OCI-LY1 (cell line): ENCODE results near the gene ZFHX3.

Experiments
- H2AFZ ChIP-seq: fragments of 200-600 bp; sonication (generic), shearing (Covaris generic); 2 replicates; pipeline ENCODE4 v1.6.0; 2014; ENCODE audit warnings: antibody characterized with exemption, mild to moderate bottlenecking, low read length
- H3F3A ChIP-seq: fragments of 200-600 bp; sonication (generic), shearing (Covaris generic); 2 replicates; pipeline ENCODE4 v1.6.0; 2014; ENCODE audit warnings: mild to moderate bottlenecking, antibody characterized with exemption, low read length, moderate library complexity; ENCODE audit not compliant: insufficient read depth
- H3K27ac ChIP-seq: fragments of 200-600 bp; sonication (generic); 2 replicates; pipeline ENCODE4 v1.5.1; 2014; ENCODE audit warnings: low read length, mixed run types, mild to moderate bottlenecking, low read depth; ENCODE audit not compliant: poor library complexity, severe bottlenecking
- H3K27me3 ChIP-seq: fragments of 200-600 bp; sonication (generic); 2 replicates; pipeline ENCODE4 v1.6.0; 2014; ENCODE audit warnings: antibody characterized with exemption, mild to moderate bottlenecking, low read length, moderate library complexity; ENCODE audit not compliant: insufficient read depth
- H3K36me3 ChIP-seq: fragments of 200-600 bp; sonication (generic); 2 replicates; pipeline ENCODE4 v1.6.1; 2014; ENCODE audit warnings: mild to moderate bottlenecking, antibody characterized with exemption, low read length, moderate library complexity, mixed read lengths; ENCODE audit not compliant: insufficient read depth
- H3K4me1 ChIP-seq: fragments of 200-600 bp; sonication (generic); 2 replicates; pipeline ENCODE4 v1.5.1; 2014; ENCODE audit warnings: mild to moderate bottlenecking, low read length, moderate library complexity; ENCODE audit not compliant: insufficient read depth, severe bottlenecking
- H3K4me2 ChIP-seq: fragments of 200-600 bp; sonication (generic), shearing (Covaris generic); 2 replicates; pipeline ENCODE4 v1.6.1; 2014; ENCODE audit warnings: low read length
- H3K4me3 ChIP-seq: fragments of 200-600 bp; sonication (generic); 2 replicates; pipeline ENCODE4 v1.5.1; 2014; ENCODE audit warnings: low read length, low read depth, mild to moderate bottlenecking, mixed read lengths; ENCODE audit not compliant: poor library complexity, severe bottlenecking
- H3K79me2 ChIP-seq: fragments of 200-600 bp; shearing (Covaris generic); 2 replicates; pipeline ENCODE4 v1.6.1; 2016; ENCODE audit warnings: mixed run types, low read length, mixed read lengths; ENCODE audit not compliant: insufficient read depth
- H3K9ac ChIP-seq: fragments of 200-600 bp; sonication (generic), shearing (Covaris generic); 2 replicates; pipeline ENCODE4 v1.6.1; 2014; ENCODE audit warnings: mild to moderate bottlenecking, low read length, mixed read lengths
- H3K9me2 ChIP-seq: fragments of 200-600 bp; sonication (generic), shearing (Covaris generic); 2 replicates; pipeline ENCODE4 v1.6.1; 2014; ENCODE audit warnings: low read depth, mild to moderate bottlenecking, low read length, mixed read lengths
- H3K9me3 ChIP-seq: fragments of 200-600 bp; shearing (Covaris generic); 2 replicates; pipeline ENCODE4 v1.6.1; 2014; ENCODE audit warnings: low read length, mixed read lengths
- H4K20me1 ChIP-seq: fragments of 200-600 bp; sonication (generic), shearing (Covaris generic); 2 replicates; pipeline ENCODE4 v1.6.0; 2016; ENCODE audit warnings: mild to moderate bottlenecking, low read length; ENCODE audit not compliant: insufficient read depth
- EZH2 ChIP-seq: fragments of 200-600 bp; sonication (generic), shearing (Covaris generic); IDR thresholded peaks from 2 replicates; pipeline ENCODE4 v1.8.0; 2017; ENCODE audit warnings: borderline replicate concordance, mixed run types, mild to moderate bottlenecking, antibody characterized with exemption, low read length, moderate library complexity, mixed read lengths
- TF ChIP-seq, protein P1 (sequence below): fragments of 200-600 bp; sonication (generic), shearing (Covaris generic); IDR thresholded peaks from 2 replicates; pipeline ENCODE4 v1.5.1; 2017; ENCODE audit warnings: mild to moderate bottlenecking, antibody characterized with exemption, low read length, moderate library complexity, mixed read lengths

The ZFHX3 gene

DNA sequence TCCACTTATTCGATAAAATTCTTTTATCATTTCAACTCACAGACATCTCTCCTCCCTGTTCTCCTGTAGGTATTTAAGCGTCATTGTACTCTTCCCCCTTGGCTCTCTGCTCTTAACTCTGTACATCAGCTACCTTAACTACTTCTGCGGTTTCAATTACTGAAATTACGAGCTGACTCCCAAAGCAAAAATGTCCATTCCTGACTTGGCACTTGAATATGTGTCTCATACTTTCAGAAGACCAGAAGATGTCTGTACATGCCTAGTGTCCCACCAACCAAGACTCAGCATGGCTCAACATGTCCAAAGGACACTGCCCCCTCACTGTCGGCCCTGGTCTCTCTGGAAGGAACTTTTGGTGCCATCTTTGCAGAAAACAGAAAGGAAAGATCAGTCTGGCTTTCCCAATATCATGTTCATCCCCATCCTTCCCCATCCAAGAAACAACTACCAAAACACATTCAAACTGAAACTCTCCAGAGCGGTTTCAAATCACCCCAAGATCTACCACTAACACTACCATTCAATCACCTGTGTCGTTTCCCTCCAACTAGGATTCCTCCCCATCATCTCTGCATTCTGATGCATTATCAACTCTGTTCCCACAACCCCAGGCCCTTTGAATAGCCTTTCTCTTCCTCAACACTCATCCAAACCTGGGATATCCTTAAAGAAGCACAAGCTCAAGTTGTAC, 74.9 kb downstream of the ZFHX3 start:
- Histone ChIP-seq H3K36me3 (no peaks in the 10 kb centered on the region), H3K9me2 (no peaks in the 10 kb centered on the region), H3K27ac (no peak overlapping the region), H3K4me2 (no peak overlapping the region), H3K9ac (no peak overlapping the region), H3K4me1 (no peaks in the 10 kb centered on the region), H3K27me3 (no peaks in the 10 kb centered on the region), H3K4me3 (no peak overlapping the region), H2AFZ (no peak overlapping the region), H3K9me3 (no peaks in the 10 kb centered on the region), H4K20me1 (no peaks in the 10 kb centered on the region), H3F3A (no peaks in the 10 kb centered on the region), H3K79me2 (no peaks in the 10 kb centered on the region)
- TF ChIP-seq, protein P1, sequence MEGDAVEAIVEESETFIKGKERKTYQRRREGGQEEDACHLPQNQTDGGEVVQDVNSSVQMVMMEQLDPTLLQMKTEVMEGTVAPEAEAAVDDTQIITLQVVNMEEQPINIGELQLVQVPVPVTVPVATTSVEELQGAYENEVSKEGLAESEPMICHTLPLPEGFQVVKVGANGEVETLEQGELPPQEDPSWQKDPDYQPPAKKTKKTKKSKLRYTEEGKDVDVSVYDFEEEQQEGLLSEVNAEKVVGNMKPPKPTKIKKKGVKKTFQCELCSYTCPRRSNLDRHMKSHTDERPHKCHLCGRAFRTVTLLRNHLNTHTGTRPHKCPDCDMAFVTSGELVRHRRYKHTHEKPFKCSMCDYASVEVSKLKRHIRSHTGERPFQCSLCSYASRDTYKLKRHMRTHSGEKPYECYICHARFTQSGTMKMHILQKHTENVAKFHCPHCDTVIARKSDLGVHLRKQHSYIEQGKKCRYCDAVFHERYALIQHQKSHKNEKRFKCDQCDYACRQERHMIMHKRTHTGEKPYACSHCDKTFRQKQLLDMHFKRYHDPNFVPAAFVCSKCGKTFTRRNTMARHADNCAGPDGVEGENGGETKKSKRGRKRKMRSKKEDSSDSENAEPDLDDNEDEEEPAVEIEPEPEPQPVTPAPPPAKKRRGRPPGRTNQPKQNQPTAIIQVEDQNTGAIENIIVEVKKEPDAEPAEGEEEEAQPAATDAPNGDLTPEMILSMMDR = no peak
- no peak for TF ChIP-seq EZH2

GRCh38 chr16:72971370-72971769, 76.6 kb downstream of the ZFHX3 start:
- no peaks in the 10 kb centered on the region for H3F3A ChIP-seq
- no peaks in the 10 kb centered on the region for H3K27me3 ChIP-seq
- H3K79me2 ChIP-seq = no peaks in the 10 kb centered on the region
- H4K20me1 ChIP-seq = no peaks in the 10 kb centered on the region
- H3K4me3 ChIP-seq = no peak overlapping the region
- H2AFZ ChIP-seq = no peak overlapping the region
- H3K4me1 ChIP-seq = no peaks in the 10 kb centered on the region
- H3K4me2 ChIP-seq = no peak overlapping the region
- no peak overlapping the region for H3K9ac ChIP-seq
- H3K27ac ChIP-seq = no peak overlapping the region
- H3K9me3 ChIP-seq = no peaks in the 10 kb centered on the region
- no peaks in the 10 kb centered on the region for H3K9me2 ChIP-seq
- no peaks in the 10 kb centered on the region for H3K36me3 ChIP-seq
- TF ChIP-seq EZH2 = no peak
- TF ChIP-seq, protein P1 = no peak

DNA sequence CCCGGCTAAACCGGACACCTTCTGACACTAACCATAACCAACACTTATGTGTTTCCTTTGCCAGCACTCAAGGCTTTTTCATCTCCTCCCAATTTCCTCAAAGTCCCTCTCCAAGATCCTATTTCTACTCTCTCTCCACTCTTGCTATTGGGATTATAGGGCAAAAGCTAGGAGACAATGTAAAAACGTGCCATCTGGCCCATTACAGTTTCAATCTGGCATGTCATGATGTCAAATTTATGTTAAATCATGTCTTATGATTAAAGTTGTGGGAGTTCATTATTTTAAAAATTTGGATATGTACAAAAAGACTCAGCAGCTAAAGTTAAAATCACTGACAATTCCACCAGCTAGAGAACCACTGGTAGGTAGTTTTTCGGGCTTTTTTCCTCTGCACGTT, 77.3 kb downstream of the ZFHX3 start:
- Histone ChIP-seq H4K20me1 (no peaks in the 10 kb centered on the region), H2AFZ (no peak overlapping the region), H3K79me2 (no peaks in the 10 kb centered on the region), H3F3A (no peaks in the 10 kb centered on the region), H3K27me3 (no peaks in the 10 kb centered on the region), H3K4me2 (no peak overlapping the region), H3K4me1 (no peaks in the 10 kb centered on the region), H3K4me3 (no peak overlapping the region), H3K36me3 (no peaks in the 10 kb centered on the region), H3K9me3 (no peaks in the 10 kb centered on the region), H3K9ac (no peak overlapping the region), H3K9me2 (no peaks in the 10 kb centered on the region), H3K27ac (no peak overlapping the region)
- TF ChIP-seq, protein P1 = no peak
- no peak for TF ChIP-seq EZH2
